Amniotic epithelial cell (primary cell): ENCODE data around the gene ROCK2.

Experiments used
- DNase-seq: peaks from one replicate; pipeline ENCODE4 v3.0.0-alpha.2; 2010; ENCODE audit warnings: low read depth

The ROCK2 gene

DNA sequence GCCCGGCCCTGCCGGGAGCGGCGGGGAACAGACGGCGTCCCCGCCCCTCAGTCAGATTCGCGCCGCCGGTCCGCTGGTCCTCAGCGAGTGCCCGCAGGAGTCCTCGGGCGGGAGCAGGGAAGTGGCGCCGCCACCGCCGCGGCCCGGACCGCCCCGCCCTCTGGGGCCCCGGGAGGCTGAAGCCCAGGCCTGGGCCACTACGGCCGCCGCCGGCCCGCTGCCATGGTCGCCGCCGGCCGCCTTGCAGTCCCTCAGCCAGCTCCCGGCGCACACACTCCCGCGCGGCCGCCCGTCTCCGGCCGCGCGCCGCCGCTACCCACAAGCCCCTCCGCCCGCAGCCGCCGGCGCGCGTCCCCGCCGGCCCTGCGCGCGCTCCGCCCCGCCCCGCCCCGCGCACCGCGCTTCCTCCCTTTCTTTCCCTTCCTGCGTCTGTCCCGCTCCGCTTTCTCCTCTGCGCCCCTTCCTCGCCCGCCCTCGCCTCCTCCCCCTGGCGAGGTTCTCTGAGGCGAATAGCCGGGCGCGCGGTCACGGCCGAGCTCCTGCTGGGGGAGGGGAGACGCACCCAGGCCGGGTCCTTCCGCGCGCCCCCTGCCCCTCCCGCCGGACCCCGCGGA, at the start of gene ROCK2:
Gene ROCK2 (minus strand): TSS at position 295 of the 614 bp plus-strand sequence. CDS start 500 bp downstream, outside the sequence.
- peak; percentile 78 for DNase-seq

DNA sequence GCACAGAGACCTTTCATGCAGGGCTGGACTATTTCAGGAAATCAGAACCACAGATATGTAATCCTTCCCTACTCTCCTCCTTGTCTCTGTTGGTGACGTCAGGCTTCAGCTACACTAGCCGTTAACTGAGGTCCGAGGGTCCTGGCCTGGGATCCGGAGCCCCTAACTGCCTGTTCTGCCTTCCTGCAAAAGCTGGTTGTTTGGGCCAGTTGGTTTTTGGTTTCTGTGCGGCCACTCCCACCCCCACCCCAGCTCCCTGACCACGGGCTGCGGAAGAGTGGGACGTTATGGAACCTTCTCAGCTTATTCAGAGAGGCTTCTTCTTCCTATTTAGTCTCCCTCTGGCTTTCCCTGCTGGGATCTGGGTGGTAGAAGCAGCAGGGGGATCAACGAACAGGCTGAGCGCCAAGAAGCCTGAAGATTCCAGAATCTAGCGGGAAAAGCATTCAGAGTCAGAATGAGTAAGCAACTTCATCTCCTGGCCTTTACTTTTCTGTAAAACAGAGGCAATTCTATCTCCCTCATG, 49.3 kb upstream of the ROCK2 start:
- DNase-seq: peak; percentile 69

DNA sequence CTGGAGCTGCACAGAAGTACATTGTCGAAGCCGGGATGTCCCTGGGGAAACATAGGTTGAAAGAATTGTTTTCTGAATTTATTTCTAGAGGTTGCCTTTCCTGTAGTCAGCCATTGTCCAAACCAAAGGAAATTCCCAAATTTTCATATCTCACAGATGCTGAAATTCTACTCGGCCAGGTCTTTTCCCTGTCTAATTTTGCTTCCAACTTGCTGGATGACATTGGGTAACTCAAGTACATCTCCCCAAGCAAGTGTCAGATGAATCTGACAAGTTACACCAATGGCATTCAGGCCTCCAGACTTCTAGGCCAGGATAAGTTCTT, 47.5 kb upstream of the ROCK2 start:
- DNase-seq: peak; percentile 21

- no peak for DNase-seq
Measured at GRCh38 chr2:11390399-11390658, 45.9 kb upstream of the ROCK2 start.

DNA sequence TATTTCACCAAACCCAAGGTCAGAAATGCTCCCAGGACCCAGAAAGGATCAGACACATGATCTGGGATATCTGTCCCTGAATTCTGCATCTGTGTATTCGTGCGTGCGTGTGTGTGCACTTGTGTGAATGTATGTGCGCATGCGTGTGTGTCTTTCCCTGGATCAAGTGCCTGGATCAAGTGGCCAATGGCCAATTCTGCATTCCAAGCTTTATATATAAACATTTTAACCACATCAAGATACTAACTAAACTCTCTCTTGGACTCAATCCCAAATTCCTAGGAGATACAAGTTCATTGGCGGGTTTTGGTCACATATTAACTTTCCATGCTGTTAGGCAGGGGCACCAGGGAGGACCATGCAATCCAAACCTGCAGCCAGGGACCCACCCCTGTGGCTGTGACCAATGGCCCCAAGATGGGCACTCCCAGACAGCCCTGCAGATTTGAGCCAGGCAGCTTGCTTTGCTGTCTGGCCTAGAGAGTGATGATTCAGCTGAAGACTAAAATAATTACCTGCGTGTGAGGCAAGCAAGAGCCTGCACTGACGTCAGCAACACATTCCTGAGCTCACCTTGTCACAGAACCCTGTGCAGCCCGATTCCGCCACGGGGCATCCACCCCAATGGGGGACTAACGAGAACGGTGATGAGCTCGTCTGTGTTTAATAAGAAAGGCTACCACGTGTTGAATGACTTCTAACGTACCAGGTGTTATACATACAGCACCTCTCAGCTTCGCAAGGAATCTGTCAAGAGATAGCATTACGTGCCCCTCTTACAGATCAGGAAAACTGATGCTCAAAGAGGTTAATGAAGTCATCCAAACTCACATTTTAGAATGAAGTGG, 45.3 kb upstream of the ROCK2 start:
- peak; percentile 90 for DNase-seq

DNA sequence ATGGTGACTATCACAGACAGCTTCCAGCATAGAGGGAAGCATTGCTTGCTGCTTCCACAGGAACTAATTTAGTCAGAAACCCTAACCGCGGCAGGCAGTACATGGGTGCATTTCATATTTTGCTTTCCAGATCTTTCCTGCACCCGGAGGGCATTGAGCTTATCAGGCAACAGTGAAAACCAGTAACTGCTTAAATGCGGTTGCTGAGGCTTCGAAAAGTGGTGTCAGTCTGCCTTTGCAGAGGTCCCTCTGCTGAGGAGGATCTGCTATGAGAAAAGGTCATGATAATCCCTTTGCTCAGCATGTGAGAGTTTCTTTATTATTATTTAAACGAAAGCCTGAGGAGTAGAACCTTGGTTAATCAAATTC, 44.6 kb upstream of the ROCK2 start:
- no peak for DNase-seq

- no peak for DNase-seq
Measured at GRCh38 chr2:11388262-11389051, 44.0 kb upstream of the ROCK2 start.

GRCh38 chr2:11387843-11388242, 43.4 kb upstream of the ROCK2 start:
- DNase-seq: no peak

DNA sequence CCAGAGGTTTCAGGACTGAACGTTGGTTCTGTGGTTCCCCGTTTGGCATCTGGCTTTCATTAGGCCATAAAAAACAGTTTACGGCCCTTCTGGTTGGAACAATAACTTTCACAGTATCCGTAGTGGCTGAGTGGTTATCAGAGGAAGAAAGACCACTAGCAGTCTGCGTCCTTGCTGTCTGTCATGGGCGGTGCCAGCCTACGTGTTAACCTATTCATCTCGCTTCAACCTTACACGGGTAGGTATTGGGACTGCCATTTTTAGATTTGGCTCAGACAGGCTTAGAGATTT, 42.6 kb upstream of the ROCK2 start:
- no peak for DNase-seq

DNA sequence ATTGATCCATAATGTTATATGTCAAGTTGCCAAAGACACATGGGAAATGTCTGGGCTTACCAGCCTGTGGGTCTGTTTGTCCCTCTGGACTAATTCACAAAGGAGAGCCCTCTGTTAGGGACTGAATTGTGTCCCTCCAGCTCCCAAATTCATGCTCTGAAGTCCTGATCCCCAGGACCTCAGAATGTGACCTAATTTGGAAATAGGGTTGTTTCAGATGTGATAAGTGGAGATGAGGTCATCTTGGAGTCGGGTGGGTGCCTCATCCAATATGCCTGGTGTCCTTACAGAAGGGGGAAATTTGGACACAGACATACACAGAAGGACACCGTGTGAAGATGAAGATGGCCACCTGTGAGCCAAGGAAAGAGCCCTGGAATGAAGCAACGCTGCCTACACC, 41.4 kb upstream of the ROCK2 start:
- DNase-seq: no peak

GRCh38 chr2:11385216-11385615, 40.8 kb upstream of the ROCK2 start:
- no peak for DNase-seq

GRCh38 chr2:11379558-11379957, 35.1 kb upstream of the ROCK2 start:
- peak; percentile 25 for DNase-seq

- DNase-seq: peak; percentile 37
Measured at GRCh38 chr2:11377928-11378545, 33.6 kb upstream of the ROCK2 start.

DNA sequence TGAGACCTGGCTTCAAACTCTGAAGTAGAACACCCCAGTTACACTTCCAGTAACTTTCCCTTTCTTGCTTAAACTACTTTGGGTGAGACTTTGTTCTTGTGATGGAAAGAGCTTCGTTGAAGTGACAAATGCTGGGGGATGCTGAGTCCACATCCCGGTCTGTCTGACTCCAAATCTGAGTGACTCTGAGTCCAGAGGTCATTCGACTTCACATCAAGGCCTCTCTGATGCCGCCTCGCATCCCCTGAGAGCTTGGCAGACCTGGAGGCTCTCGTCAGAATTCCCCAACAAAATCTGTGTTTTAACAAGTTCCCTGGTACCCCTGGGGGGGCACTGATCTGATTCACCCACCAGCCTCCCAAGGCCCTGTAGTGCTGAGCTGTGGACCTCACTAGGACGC, 31.6 kb upstream of the ROCK2 start:
- DNase-seq: no peak

GRCh38 chr2:11375689-11376027, 31.2 kb upstream of the ROCK2 start:
- DNase-seq: no peak

- DNase-seq: no peak
Measured at GRCh38 chr2:11375025-11375688, 30.7 kb upstream of the ROCK2 start.

GRCh38 chr2:11373096-11373495, 28.7 kb upstream of the ROCK2 start:
- DNase-seq: no peak

DNA sequence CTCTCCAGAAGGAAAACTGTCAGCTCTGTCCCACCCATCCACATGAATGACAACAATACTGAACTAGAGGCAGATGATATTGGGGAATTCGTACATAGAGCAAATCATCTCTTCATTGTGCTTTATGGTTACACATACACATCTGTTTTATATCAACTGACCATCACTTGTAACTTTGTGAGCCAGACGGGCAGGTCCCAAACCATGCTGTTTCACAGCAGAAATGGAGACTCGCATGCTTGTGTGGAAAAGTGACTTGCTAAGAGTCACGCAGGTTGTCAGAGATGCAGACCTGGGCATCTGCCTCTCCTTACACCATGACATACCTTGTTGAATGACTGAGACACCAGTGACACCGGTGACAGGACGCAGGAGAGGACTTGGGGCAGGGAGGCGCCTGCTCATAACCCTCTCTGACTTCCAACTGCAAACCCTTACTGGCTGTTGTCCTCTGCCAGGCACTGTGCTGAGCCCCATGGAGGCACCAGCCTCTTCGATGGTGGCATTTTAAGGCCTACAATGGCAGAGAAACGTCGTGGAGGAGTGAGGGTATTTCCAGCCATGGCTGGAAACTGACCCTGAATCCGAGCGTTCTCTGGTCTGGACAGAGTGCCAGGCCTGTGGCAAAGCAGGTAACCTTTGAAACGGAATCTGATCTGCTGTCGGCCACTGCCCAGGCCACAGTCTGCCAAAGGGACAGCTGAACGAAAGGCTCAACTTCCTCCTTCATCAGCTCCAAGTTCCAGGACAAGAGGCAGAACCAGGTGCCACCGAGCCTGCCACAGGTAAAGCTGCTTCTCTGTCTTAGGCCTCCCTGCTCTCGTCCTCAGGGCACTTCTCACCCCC, 26.9 kb upstream of the ROCK2 start:
- DNase-seq: no peak

DNA sequence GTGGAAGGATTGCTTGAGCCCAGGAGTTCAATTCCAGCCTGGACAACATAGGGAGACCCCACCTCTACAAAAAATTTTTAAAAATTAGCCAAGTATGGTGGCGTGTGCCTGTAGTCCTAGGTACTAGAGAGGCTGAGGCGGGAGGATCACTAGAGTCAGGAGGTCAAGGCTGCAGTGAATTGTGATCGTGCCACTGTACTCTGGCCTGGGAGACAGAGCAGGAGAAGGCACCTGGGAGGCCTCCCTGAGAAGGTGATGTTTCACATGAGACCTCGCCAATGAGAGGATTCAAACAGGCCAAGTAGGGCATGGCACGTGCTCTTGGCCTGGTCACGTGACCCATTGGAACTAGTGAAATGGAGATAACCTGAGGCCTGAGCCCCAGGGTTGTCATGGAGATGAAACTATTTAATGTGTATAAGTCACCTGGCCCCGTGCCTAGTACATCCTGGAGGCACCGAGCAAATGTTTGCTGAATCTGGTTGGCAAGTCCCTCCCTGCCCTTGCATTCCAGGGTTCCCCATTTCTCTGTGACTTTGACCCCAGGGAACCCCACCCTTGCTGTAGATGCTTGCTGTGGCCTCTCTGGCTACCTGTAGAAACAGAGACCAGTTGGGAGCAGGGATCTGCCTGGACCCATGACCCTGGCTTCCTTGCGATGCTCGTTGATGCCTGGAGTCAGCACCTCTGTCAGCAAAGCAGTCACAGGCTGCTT, 26.1 kb upstream of the ROCK2 start:
- peak; percentile 21 for DNase-seq

- no peak for DNase-seq
Measured at GRCh38 chr2:11368059-11368572, 23.7 kb upstream of the ROCK2 start.
